Activated naive CD8-positive, alpha-beta T cell (primary cell): ENCODE results near the gene NYNRIN.
A peak's percentile ranks its signal among the peaks of the same experiment; 100 is the strongest.

Source experiments
- H3K27ac Mint-ChIP-seq: one replicate; pipeline ENCODE4 v1.8.0; 2021; ENCODE audit warnings: mixed read lengths
- H3K27me3 Mint-ChIP-seq: one replicate; pipeline ENCODE4 v1.8.0; 2021; ENCODE audit warnings: mixed read lengths
- H3K36me3 Mint-ChIP-seq: one replicate; pipeline ENCODE4 v1.8.0; 2021; ENCODE audit warnings: mixed read lengths
- H3K4me1 Mint-ChIP-seq: one replicate; pipeline ENCODE4 v1.8.0; 2021; ENCODE audit warnings: low read depth, mixed read lengths
- H3K4me3 Mint-ChIP-seq: one replicate; pipeline ENCODE4 v1.8.0; 2021; ENCODE audit warnings: mild to moderate bottlenecking, mixed read lengths
- H3K9me3 Mint-ChIP-seq: one replicate; pipeline ENCODE4 v1.8.0; 2021; ENCODE audit warnings: low read depth, mixed read lengths

NYNRIN gene

DNA sequence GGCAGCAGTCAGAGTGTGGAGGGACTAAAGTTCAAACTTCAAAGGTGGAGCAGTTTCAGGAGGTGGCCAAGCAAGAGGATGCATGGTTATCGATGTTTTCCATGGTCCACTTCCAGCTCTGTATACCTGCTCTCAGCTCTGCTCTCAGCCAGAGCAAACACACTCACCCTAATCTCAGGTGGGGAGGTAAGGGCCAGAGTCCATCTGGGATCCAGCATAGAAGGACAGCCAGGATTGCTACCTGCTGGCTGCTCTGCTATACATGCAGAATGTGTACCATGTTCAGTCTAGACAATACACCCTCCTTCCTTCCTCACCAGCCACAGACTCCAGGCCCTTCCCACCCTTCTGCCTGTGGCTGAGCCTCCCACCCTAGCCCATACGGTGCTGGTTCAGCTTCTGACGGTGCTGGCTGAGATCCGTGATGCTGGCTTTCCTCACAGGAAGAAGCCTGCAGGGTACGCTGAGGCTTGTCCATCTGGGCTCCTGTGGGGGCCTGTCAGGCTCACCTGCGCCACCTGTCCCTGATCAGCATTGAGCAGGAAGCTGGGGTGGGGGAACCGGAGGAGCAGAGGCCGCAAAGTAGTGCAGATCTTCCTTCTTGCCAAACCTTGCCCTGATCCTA lies 28.2 kb downstream of the NYNRIN start:
- Mint-ChIP-seq H3K27me3 (no peaks in the 10 kb centered on the region), H3K27ac (peak overlapping the region; percentile 37), H3K9me3 (no peaks in the 10 kb centered on the region), H3K4me1 (peaks cover 42% of the 10 kb centered on the region), H3K36me3 (no peaks in the 10 kb centered on the region), H3K4me3 (no peak overlapping the region)

DNA sequence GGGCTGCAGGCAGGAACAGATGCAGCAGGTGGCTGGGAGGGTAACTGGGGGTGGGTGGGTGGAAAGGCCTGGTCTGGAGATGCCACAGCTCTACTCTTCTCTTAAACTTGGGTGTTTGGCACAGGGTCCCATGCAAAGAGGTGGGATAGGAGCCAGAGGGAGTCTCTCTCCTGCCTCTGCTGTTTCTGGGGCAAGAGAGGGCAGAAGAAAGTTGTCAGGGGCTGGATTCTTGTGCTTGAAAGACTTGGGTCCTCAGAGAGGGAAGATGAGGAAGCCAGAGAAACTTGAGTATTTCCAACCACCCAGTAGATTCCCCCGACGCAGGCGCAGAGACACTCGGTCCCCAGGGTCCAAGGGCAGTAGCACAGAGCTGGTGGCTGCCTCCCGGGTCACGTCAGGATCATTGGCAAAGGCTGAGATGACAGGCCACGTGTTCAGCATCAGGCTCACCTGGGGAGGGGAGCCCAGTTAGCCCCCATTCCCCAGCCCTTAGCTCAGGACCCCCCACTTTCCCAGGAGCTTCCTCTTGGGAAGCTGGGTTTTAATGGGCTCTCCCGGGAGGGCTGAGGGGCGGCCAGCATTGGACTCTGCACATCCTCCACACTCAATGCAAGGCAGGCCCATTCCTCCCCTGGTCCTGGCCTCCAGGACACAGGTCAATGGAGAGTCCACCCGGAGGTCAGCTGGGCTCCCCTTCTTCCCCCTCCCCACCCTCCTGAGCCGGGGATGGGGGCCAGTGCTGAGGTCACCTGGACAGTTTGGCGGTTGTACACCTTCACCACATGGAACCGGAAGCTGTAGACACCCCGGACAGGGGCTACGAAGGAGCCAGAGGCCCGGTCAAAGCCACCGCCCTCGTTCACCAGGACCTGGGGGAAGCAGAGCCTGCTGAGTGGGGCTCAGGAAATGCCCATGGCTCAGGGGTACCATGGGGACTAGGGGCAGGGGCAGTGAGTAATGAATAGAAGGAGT lies 29.0 kb downstream of the NYNRIN start:
- Mint-ChIP-seq H3K27me3 (no peaks in the 10 kb centered on the region), H3K4me1 (peaks cover 42% of the 10 kb centered on the region), H3K27ac (peak overlapping the region; percentile 75), H3K9me3 (no peaks in the 10 kb centered on the region), H3K36me3 (no peaks in the 10 kb centered on the region), H3K4me3 (peak overlapping the region; percentile 27)

DNA sequence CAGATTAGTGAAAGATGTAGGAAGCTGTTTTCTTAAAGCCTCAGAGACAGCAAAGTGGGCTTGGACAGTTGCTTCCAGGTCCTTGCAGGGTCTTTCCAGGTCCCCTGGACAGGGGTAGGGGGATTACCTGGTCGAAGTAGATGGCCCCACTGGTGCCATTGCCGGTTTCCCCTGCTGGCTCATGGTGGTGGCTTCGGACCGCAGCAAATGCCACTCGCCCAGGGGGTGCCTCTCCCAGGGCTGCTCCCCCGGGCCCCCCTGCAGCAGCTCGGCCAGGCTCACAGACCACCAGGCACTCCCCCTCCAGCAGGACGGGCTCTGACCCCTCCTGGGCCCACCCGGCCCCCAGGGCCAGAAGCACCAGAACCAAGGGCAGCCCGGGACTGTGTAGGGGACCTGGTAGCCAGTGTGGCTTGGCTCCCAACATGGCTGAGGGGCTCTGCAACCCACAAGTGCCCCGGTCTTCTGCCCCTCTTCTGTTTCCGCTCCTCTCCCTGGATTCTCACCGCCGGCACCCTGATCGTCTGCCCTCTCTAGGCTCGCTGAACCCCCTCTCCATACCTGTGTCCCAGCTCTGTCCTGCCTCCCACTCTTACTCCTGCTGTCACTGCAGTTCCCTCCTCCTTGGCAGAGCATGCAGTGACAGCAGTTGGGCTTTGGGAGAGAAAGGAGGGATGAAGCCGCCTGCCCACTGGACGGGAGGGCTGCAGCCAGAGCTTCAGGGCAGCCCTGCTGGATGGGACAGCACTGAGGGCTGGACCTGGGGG lies 30.0 kb downstream of the NYNRIN start:
- peaks cover 3% of the 10 kb centered on the region for H3K36me3 Mint-ChIP-seq
- peak overlapping the region; percentile 88 for H3K4me3 Mint-ChIP-seq
- H3K4me1 Mint-ChIP-seq = peaks cover 45% of the 10 kb centered on the region
- H3K9me3 Mint-ChIP-seq = no peaks in the 10 kb centered on the region
- H3K27ac Mint-ChIP-seq = peak overlapping the region; percentile 98
- H3K27me3 Mint-ChIP-seq = no peaks in the 10 kb centered on the region

DNA sequence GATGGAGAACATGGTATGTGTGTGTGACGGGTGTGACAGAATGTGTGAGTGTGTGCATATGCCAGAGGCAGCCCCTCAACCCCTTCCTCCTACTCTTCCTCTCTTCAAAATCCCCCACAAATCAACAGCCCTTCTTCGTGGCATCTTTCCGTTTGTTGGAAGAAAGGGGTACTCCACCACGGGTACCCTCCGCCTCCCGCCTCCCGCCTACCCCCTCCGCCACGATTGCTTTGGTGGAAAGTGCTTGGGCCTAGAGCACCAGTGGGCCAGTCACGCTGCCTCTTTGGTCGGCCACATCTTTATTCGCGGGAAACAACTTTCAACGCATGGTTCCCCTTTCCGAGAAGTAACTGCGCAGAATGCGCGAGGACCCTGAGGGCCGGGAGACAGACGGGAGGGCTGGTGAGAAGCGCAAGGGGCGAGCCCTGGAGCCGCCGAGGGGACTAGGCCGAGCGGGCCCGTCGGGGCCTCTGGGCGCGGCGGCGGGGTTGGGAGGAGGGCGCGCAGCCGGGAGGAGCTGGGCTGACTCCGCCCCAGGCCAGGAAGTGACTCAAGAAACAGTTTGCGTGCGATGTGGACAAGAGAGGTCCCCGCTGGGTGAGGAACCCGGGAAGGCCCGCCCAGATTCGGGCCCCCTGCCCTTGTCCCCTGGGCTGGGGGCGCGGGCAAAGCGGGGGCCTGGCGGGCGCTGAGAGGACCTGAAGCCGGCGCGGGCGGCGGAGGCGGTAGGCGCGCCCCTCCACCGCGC lies 30.8 kb downstream of the NYNRIN start, which contains the start of the genes CBLN3 and KHNYN:
Gene CBLN3, minus strand, starts transcription at position 274 of the 748 bp plus-strand sequence. CDS start 614 bp downstream, outside the sequence.
Gene KHNYN, plus strand, starts transcription at position 560 of the 748 bp plus-strand sequence. CDS start 777 bp downstream, outside the sequence.
- Mint-ChIP-seq H3K27ac (peak within 1 kb of the TSS; percentile 98), H3K4me1 (peaks cover 45% of the 10 kb centered on the region), H3K4me3 (peak within 1 kb of the TSS; percentile 92), H3K27me3 (no peaks in the 10 kb centered on the region), H3K36me3 (peaks cover 3% of the 10 kb centered on the region), H3K9me3 (no peaks in the 10 kb centered on the region)

DNA sequence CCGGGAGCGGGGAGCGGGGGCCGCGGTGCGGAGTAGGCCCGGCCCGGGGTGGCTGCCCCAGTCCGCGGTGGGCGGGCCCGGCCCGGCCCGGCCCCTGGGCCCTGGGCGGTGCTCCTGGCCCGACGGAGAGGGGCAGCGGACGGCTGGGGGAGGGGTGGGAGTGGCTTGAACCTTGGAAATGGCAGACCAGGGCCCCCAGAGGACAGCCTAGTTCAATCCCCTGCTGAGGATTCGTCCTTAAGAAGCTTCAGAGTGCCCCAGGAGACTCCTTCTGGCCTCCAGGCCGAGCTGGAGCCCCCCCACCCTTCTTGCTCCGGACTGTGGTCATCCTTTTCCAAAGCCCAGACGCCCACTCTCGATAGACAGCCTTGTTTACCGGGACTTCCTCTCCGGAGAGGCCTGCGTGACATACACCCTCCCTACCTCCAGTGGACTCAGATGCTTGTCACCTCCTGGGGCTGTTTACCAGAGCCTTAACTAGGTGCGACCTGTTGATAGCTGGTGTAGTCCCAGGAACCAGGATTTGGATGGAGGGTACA lies 31.4 kb downstream of the NYNRIN start:
- H3K27ac Mint-ChIP-seq = peak overlapping the region; percentile 89
- H3K4me1 Mint-ChIP-seq = peaks cover 44% of the 10 kb centered on the region
- no peaks in the 10 kb centered on the region for H3K9me3 Mint-ChIP-seq
- peaks cover 3% of the 10 kb centered on the region for H3K36me3 Mint-ChIP-seq
- peak overlapping the region; percentile 92 for H3K4me3 Mint-ChIP-seq
- no peaks in the 10 kb centered on the region for H3K27me3 Mint-ChIP-seq

DNA sequence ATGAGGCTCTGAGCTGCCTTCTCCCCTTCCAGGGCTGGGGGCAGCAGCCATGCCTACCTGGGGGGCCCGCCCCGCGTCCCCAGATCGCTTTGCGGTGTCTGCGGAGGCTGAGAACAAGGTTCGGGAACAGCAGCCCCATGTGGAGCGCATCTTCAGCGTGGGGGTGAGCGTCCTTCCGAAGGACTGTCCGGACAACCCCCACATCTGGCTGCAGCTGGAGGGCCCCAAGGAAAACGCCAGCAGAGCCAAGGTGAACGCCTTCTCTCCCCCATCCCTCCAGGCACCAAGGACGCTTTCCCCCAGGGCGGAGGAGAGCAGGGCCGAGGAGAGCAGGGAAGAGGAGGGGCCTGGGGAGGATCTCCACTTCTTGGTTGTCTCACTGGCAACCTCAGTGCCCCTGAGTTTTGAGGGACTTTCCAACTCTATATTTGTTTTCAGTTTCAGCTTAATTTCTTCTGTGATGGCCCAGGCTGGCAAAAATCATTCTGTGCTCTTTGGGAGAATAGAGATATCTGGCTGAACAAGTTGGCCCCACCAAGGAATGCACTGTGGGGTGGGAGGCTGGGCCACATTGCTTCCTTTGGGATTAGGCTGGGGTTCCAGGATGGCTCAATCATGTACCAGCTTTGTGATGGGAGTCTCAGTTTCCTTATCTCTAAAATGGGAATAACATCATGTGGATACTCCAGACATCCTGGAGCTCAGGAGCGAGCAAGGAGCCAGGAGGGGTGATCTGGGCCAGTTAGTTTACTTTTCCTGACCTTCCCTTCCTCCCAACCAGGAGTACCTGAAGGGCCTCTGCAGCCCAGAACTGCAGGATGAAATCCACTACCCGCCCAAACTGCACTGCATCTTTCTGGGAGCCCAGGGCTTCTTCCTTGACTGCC lies 32.1 kb downstream of the NYNRIN start:
- Mint-ChIP-seq H3K36me3 (peaks cover 3% of the 10 kb centered on the region), H3K9me3 (no peaks in the 10 kb centered on the region), H3K27me3 (no peaks in the 10 kb centered on the region), H3K4me3 (peak overlapping the region; percentile 92), H3K4me1 (peaks cover 40% of the 10 kb centered on the region), H3K27ac (peak overlapping the region; percentile 89)

DNA sequence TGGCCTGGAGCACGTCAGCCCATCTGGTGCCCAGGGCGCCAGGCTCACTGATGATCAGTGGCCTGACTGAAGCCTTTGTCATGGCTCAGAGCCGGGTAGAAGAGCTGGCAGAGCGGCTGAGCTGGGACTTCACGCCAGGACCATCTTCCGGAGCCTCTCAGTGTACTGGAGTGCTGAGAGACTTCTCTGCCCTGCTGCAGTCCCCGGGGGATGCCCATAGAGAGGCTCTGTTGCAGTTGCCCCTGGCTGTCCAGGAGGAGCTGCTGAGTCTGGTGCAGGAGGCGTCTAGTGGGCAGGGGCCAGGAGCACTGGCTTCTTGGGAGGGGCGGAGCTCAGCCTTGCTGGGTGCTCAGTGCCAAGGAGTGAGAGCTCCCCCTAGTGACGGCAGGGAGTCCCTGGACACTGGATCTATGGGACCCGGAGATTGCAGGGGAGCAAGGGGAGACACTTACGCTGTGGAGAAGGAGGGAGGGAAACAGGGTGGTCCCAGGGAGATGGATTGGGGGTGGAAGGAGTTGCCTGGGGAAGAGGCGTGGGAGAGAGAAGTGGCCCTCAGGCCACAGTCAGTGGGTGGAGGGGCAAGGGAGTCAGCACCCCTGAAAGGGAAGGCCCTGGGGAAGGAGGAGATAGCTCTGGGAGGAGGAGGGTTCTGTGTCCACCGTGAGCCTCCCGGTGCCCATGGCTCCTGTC lies 32.9 kb downstream of the NYNRIN start:
- Mint-ChIP-seq H3K4me1 (peaks cover 36% of the 10 kb centered on the region), H3K36me3 (peaks cover 6% of the 10 kb centered on the region)

DNA sequence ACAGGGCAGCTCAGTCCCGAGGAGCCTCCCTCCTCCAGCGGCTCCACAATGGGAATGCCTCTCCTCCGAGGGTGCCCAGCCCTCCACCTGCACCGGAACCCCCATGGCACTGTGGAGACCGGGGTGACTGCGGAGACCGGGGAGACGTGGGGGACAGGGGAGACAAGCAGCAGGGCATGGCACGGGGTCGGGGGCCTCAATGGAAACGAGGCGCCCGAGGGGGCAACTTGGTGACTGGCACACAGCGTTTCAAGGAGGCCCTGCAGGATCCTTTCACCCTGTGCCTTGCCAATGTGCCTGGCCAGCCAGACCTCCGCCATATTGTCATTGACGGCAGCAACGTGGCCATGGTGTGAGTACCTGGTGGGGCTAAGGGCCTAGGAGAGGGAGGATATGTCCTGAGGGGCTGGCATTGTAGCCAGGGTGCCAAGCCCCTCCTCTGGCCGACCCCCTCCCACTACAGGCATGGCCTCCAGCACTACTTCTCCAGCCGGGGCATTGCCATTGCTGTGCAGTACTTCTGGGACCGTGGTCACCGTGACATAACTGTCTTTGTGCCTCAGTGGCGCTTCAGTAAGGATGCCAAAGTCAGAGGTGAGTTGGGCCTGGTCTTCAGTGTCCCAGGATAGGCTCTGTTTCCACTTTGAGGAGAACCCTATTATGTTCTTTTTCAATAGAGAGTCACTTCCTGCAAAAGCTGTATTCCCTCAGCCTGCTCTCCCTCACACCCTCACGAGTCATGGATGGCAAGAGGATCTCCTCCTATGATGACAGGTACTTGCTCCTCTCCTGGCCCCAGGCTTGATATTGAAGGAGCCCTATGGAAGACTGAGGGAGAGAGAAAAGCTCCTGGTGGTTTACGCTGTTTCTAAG lies 33.7 kb downstream of the NYNRIN start:
- Mint-ChIP-seq H3K27me3 (no peaks in the 10 kb centered on the region), H3K4me3 (no peak overlapping the region), H3K27ac (no peak overlapping the region), H3K9me3 (no peaks in the 10 kb centered on the region), H3K4me1 (peaks cover 38% of the 10 kb centered on the region), H3K36me3 (peaks cover 8% of the 10 kb centered on the region)

More for the DNA sequence above, 32.9 kb downstream of the NYNRIN start:
- peak overlapping the region; percentile 89 for H3K27ac Mint-ChIP-seq
- peak overlapping the region; percentile 92 for H3K4me3 Mint-ChIP-seq
- H3K9me3 Mint-ChIP-seq = no peaks in the 10 kb centered on the region
- no peaks in the 10 kb centered on the region for H3K27me3 Mint-ChIP-seq

DNA sequence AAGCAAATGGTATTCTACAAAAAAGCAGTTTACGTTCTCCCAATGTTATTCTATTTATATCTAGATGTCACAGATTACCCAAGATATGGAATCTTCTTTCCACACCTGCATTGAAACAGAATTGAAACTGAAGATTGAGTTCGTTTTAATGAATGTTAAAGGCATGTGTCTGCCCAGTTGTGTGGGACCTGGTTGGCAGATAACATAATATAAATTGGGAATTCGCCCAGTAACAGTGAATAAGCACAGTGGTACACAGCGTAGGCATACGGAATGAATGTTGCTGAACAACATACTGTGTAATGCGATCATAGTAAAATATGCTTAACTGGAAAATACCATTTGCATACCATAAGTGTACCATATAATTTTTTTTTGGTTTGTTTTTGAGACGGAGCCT lies 35.2 kb downstream of the NYNRIN start:
- Mint-ChIP-seq H3K36me3 (peaks cover 8% of the 10 kb centered on the region), H3K4me1 (peaks cover 49% of the 10 kb centered on the region), H3K27me3 (no peaks in the 10 kb centered on the region), H3K9me3 (no peaks in the 10 kb centered on the region), H3K27ac (no peak overlapping the region), H3K4me3 (no peak overlapping the region)

DNA sequence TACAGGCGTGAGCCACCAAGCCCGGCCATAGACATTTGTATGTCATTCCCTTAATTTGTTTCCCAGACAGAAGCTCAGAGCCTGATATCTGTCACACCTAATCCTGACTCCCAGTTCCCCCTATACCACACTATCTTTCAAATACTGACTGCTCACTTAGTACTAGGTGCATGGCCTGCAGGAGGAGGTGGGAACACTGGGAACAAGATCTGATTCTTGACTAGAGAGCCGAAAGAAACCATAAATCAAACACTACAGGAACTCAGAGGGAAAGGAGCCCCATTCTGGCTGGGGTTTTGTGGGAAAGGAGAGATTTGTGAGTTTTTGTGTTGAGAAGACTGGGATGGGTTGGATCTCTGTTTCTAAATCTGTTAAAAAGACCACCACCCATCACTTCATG lies 35.9 kb downstream of the NYNRIN start:
- H3K4me1 Mint-ChIP-seq = peaks cover 51% of the 10 kb centered on the region
- no peak overlapping the region for H3K27ac Mint-ChIP-seq
- peaks cover 8% of the 10 kb centered on the region for H3K36me3 Mint-ChIP-seq
- H3K9me3 Mint-ChIP-seq = no peaks in the 10 kb centered on the region
- H3K4me3 Mint-ChIP-seq = no peak overlapping the region
- no peaks in the 10 kb centered on the region for H3K27me3 Mint-ChIP-seq

DNA sequence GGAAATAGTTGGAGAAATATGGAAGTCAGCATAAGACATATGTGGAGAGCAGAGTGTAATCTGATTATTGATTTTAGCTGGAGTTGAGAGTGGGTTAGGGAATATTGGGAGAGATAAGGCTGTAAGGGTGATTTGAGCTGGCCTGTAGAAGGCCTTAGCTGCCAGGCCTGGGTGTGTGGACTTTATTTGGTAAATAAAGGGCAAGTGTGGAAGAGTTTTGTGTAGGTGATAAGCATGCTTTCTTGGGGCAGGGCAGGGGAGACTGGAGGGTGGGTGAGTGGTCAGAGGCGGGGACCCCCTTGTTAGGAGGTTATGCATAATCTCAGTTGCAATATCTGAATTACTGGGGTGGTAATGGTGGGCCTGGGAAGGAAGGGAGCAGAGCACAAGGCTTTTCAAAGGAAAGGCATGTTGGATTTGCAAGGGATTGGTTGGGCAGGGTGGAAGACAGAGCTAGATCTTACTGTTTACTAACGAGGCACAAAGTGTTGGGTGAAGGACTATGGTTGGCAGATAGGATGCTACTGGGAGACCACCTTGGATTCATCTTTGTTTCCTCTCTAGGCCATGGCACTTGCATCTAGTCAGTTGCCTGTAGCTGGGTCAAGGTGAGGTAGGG lies 36.5 kb downstream of the NYNRIN start:
- no peak overlapping the region for H3K4me3 Mint-ChIP-seq
- peaks cover 8% of the 10 kb centered on the region for H3K36me3 Mint-ChIP-seq
- H3K4me1 Mint-ChIP-seq = peaks cover 52% of the 10 kb centered on the region

DNA sequence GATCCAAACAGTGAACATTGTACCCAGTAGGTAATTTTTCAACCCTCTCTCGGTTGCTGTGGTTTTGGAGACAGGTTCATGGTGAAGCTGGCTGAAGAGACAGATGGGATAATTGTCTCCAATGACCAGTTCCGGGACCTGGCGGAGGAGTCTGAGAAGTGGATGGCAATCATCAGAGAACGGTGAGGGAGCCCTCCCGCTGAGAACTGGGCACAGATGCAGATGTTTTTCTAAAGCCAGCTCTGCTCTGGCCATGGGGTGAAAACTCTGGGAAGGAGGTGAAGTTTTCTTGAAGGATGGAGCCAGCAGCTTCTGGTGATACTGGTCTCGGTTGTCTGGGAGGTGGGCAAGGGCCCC lies 37.2 kb downstream of the NYNRIN start:
- no peaks in the 10 kb centered on the region for H3K27me3 Mint-ChIP-seq
- no peaks in the 10 kb centered on the region for H3K9me3 Mint-ChIP-seq
- peaks cover 8% of the 10 kb centered on the region for H3K36me3 Mint-ChIP-seq
- no peak overlapping the region for H3K4me3 Mint-ChIP-seq
- H3K27ac Mint-ChIP-seq = peak overlapping the region; percentile 59
- peaks cover 56% of the 10 kb centered on the region for H3K4me1 Mint-ChIP-seq

More for the DNA sequence above, 36.5 kb downstream of the NYNRIN start:
- H3K27me3 Mint-ChIP-seq = no peaks in the 10 kb centered on the region
- H3K9me3 Mint-ChIP-seq = no peaks in the 10 kb centered on the region
- H3K27ac Mint-ChIP-seq = peak overlapping the region; percentile 59
